Brain microvascular endothelial cell (primary cell): ENCODE data around the gene HSD17B1.

Source experiments
- DNase-seq: peaks from one replicate; pipeline ENCODE4 v3.0.0-alpha.2; 2020
- H3K27ac ChIP-seq: fragments of 250-450 bp; sonication (Bioruptor Pico); 2 replicates; pipeline ENCODE4 v1.5.1; 2020; ENCODE audit warnings: mild to moderate bottlenecking, moderate library complexity
- H3K27me3 ChIP-seq: fragments of 250-450 bp; sonication (Bioruptor Pico); replicated peaks from 2 replicates; pipeline ENCODE4 v1.5.1; 2020; ENCODE audit warnings: mild to moderate bottlenecking
- H3K36me3 ChIP-seq: fragments of 250-450 bp; sonication (Bioruptor Pico); replicated peaks from 2 replicates; pipeline ENCODE4 v1.5.1; 2020; ENCODE audit warnings: mild to moderate bottlenecking
- H3K4me3 ChIP-seq: 2 replicates; pipeline ENCODE4 v1.5.1; 2011; ENCODE audit warnings: low read depth, mild to moderate bottlenecking, control low read depth, low read length, moderate library complexity
- in situ Hi-C: cut with HindIII; loops from 2 replicates; pipeline ENCODE4 v1.10.0; 2017; ENCODE audit warnings: low sequenced_read_pairs, low pct_ligation_motif_present
- TF ChIP-seq, protein P1 (sequence below): IDR thresholded peaks from 2 replicates; pipeline ENCODE4 v1.5.1; 2011; ENCODE audit warnings: low read depth, mild to moderate bottlenecking, moderate library complexity, low read length, control low read depth, inconsistent platforms; ENCODE audit errors: missing control alignments

HSD17B1 gene

DNA sequence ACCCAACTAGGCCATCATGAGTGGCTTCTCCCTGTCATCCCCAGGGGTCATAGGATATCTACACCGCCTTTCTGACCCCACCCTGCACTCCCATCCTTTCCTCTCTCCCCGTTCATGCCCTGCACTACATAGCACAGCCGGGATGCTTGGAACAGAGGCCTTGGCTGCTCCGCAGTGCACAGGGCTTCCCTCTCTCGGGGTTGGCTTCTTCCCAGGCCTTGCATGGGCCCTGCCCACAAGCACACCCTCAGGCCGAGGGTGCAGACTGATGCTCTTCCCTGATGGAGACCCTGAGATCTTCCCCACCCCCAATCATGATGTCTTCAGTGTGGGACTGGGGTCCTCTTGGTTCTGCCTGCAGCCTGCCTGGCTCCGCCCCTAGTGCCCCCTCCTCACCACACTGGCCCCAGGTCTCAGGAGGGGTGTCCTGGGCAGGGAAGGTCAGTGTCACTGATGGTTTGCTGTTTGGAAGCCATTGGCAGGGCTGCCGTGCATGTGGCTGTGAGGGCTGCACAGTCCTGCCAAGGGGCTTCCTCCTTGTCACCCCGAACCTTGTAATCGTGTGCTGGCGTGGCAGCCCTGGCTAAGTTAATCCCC is 31.0 kb upstream of the HSD17B1 start:
- in situ Hi-C loops, result loop anchor here (25.0 kb wide), 1 partner anchor 209 kb away; no protein-coding TSS in a partner anchor

DNA sequence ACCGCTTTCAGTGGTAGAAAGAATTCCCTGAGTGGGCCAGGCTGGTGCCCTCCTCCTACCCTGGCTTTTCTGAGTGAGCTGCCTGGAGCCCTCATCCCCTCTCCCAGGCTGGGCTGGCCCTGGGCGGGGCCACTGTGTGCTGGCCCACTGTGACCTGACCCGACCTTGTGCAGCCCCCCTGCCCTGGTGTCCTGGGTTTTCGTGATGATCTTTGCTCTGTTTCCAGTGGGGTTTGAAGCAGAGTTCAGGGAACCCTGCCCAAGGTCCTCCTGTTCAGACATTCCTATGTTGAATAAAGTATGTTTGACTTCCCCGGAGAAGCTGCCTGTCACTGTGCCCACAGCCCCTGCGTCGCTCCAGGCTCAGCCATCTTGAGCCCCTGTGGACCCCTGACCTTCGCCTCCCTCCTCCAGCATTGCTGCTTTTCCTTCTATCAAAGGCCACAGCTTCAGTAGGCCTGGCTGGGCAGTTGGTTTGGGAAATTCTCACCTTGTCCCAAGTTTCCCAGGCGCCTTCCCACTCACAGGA is 30.4 kb upstream of the HSD17B1 start:
- H3K27ac ChIP-seq, result peak overlapping the region; percentile 99
- TF ChIP-seq, protein P1, sequence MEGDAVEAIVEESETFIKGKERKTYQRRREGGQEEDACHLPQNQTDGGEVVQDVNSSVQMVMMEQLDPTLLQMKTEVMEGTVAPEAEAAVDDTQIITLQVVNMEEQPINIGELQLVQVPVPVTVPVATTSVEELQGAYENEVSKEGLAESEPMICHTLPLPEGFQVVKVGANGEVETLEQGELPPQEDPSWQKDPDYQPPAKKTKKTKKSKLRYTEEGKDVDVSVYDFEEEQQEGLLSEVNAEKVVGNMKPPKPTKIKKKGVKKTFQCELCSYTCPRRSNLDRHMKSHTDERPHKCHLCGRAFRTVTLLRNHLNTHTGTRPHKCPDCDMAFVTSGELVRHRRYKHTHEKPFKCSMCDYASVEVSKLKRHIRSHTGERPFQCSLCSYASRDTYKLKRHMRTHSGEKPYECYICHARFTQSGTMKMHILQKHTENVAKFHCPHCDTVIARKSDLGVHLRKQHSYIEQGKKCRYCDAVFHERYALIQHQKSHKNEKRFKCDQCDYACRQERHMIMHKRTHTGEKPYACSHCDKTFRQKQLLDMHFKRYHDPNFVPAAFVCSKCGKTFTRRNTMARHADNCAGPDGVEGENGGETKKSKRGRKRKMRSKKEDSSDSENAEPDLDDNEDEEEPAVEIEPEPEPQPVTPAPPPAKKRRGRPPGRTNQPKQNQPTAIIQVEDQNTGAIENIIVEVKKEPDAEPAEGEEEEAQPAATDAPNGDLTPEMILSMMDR, result no peak
- no peaks in the 10 kb centered on the region for H3K36me3 ChIP-seq
- in situ Hi-C loops, result loop anchor here (25.0 kb wide), 1 partner anchor 210 kb away; no protein-coding TSS in a partner anchor
- H3K4me3 ChIP-seq, result no peak overlapping the region
- no peaks in the 10 kb centered on the region for H3K27me3 ChIP-seq
- DNase-seq, result no peak

More for the DNA sequence above, 31.0 kb upstream of the HSD17B1 start:
- Histone ChIP-seq H3K27me3 (no peaks in the 10 kb centered on the region), H3K27ac (peak overlapping the region; percentile 99), H3K4me3 (no peak overlapping the region), H3K36me3 (no peaks in the 10 kb centered on the region)
- TF ChIP-seq, protein P1, result no peak
- DNase-seq, result no peak

DNA sequence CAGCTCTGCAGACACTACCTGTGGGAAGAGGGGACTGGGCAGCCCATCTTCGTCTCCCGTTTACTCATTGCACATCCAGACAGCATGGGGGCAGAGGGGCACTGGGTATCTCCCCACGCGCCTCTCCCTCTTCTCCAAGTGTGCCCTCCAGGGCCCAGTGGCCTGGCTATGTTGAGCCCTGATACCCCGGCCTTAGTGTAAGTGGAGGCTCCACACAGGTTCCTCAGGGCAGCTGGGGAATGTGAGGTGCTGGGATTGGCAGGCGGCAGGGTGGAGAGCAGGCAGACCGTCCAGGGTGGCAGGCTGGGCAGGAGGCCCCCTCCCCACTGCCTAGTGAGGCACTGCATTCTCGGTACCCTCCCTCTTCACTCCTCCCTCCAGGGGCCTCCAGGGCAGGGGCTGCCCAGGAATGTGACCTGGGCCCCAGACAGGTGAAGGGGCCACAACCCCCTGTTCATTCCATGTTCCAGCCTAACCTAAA is 29.9 kb upstream of the HSD17B1 start:
- H3K36me3 ChIP-seq, result no peaks in the 10 kb centered on the region
- H3K27me3 ChIP-seq, result no peaks in the 10 kb centered on the region
- TF ChIP-seq, protein P1, result no peak
- H3K4me3 ChIP-seq, result no peak overlapping the region
- no peak for DNase-seq
- in situ Hi-C loops, result loop anchor here (25.0 kb wide), 1 partner anchor 211 kb away; no protein-coding TSS in a partner anchor
- H3K27ac ChIP-seq, result no peak overlapping the region

DNA sequence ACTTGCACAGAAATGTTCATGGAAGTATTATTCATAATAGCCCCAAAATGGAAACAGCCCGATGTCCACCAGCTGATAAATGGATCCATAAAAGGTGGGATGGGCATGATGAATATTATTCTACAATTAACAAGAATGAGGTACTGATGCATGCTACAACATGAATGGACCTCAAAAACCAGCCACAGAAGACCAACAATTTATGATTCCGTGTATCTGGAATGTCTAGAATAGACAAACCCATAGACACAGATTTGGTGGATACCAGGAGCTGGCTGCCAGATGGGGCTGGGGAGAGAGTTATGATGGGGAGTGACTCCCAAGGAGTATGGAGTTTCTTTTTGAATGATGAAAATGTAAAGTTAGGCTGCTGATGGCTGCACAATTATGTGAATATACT is 27.5 kb upstream of the HSD17B1 start:
- in situ Hi-C loops, result no loop called here
- peak overlapping the region; percentile 64 for H3K27ac ChIP-seq
- H3K27me3 ChIP-seq, result no peaks in the 10 kb centered on the region
- no peaks in the 10 kb centered on the region for H3K36me3 ChIP-seq
- TF ChIP-seq, protein P1, result no peak
- peak; percentile 47 for DNase-seq
- no peak overlapping the region for H3K4me3 ChIP-seq

DNA sequence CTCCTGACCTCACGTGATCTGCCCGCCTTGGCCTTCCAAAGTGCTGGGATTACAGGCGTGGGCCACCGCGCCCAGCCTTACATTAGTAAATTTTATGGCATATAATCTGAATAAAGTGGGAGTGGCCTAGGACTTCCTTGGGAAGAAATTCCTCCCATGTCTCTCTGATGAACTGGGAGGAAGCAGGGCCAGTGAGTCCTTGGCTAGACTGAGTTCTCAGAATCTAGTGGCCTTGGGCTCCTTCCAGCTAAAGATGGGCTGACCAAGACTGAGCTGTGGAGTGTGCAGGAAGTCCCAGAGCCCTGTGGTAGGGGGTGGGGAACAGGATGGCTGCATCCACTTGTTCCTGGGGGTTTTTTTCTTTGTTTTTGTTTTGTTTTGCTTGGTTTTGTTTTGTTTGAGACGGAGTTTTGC is 26.7 kb upstream of the HSD17B1 start:
- Histone ChIP-seq H3K36me3 (no peaks in the 10 kb centered on the region), H3K27me3 (no peaks in the 10 kb centered on the region), H3K27ac (peak overlapping the region; percentile 64), H3K4me3 (no peak overlapping the region)
- in situ Hi-C loops, result no loop called here
- peak; percentile 66 for DNase-seq
- TF ChIP-seq, protein P1, result no peak
